ENCODE results near the gene CCT8L2.

DNA sequence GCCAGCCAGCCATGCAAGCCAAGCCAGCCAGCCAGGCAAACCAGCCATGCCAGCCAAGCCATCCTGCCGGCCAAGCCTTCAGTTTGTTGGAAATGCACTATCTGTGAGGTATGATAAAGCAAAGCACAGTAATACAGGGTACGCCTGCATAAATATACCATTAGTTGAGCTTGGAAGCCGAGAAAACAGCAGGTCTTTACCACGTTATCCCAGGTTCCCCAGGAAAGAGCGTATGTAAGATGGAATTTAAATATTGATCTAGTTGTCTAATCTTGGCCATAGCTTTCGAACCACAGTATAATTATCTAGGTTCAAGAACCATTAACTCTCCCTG, 24.2 kb downstream of the CCT8L2 start:
- TF ChIP-seq, protein P1, sequence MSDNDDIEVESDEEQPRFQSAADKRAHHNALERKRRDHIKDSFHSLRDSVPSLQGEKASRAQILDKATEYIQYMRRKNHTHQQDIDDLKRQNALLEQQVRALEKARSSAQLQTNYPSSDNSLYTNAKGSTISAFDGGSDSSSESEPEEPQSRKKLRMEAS (IDR thresholded peaks at IDR 0.05), result no peak
- TF ChIP-seq CEBPB (IDR thresholded peaks at IDR 0.05), result no peak
- no peak for TF ChIP-seq CREB1 (IDR thresholded peaks at IDR 0.05; ENCODE audit: low read depth)
- TF ChIP-seq, protein P2, sequence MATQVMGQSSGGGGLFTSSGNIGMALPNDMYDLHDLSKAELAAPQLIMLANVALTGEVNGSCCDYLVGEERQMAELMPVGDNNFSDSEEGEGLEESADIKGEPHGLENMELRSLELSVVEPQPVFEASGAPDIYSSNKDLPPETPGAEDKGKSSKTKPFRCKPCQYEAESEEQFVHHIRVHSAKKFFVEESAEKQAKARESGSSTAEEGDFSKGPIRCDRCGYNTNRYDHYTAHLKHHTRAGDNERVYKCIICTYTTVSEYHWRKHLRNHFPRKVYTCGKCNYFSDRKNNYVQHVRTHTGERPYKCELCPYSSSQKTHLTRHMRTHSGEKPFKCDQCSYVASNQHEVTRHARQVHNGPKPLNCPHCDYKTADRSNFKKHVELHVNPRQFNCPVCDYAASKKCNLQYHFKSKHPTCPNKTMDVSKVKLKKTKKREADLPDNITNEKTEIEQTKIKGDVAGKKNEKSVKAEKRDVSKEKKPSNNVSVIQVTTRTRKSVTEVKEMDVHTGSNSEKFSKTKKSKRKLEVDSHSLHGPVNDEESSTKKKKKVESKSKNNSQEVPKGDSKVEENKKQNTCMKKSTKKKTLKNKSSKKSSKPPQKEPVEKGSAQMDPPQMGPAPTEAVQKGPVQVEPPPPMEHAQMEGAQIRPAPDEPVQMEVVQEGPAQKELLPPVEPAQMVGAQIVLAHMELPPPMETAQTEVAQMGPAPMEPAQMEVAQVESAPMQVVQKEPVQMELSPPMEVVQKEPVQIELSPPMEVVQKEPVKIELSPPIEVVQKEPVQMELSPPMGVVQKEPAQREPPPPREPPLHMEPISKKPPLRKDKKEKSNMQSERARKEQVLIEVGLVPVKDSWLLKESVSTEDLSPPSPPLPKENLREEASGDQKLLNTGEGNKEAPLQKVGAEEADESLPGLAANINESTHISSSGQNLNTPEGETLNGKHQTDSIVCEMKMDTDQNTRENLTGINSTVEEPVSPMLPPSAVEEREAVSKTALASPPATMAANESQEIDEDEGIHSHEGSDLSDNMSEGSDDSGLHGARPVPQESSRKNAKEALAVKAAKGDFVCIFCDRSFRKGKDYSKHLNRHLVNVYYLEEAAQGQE (IDR thresholded peaks at IDR 0.05; ENCODE audit: low read depth), result no peak
- no peak for TF ChIP-seq EGR1 (IDR thresholded peaks at IDR 0.05)
